Activated naive CD4-positive, alpha-beta T cell treated with Interleukin-2 at 50 U/mL for 16 hours (primary cell): ENCODE measurements around the gene DUS3L.

Experiments
- DNase-seq: peaks from one replicate; pipeline ENCODE4 v3.0.0-alpha.2; 2020

DUS3L gene

DNA sequence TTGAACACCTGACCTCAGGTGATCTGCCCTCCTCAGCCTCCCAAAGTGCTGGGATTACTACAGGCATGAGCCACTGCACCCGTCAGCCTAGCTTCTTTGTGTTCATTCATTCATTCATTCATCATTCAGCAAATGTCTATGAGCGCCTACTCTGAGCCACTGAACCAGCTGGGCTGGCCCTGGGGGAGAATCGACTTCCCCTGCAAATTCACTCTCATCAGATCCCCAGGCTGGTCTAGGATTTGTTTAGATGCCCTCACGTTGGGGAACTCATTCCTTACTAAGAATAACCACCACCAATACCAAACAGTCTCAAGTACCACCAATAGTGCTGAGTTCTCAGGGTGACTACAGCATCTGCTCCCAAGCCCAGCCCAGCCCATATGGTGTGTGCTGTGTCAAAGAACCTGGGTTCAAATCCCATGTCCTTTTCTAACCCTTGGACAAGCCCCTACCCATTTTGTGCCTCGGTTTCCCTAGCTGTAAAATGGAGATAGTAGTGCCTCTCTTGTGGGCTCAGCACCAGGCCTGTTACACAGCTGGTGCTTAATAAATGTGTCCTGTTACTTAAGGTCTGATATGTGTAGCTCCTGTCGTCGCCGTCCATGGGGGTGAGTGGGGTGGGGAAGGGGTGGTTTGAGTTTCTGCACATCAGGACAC is 30.7 kb upstream of the DUS3L start:
- no peak for DNase-seq

- no peak for DNase-seq
Observed at GRCh38 chr19:5820785-5821184, 29.8 kb upstream of the DUS3L start.

GRCh38 chr19:5818594-5818993 is 27.6 kb upstream of the DUS3L start:
- DNase-seq = no peak

DNA sequence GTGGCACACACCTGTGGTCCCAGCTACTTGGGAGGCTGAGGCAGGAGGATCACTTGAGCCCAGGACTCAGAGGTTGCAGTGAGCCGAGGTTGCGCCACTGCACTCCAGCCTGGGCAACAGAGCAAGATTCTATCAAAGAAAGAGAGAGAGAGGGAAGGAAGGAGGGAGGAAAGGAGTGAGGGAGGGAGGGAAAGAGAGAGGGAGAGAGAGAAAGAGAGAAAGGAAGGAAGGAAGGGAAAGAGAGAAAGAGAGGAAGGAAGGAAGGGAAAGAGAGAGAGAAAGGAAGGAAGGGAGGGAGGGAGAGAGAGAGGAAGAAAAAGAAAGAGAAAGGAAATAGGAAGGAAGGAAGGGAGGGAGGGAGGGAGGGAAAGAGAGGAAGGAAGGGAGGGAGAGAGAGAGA is 26.3 kb upstream of the DUS3L start:
- DNase-seq = no peak

- no peak for DNase-seq
Observed at GRCh38 chr19:5814852-5815246, 23.9 kb upstream of the DUS3L start.

DNA sequence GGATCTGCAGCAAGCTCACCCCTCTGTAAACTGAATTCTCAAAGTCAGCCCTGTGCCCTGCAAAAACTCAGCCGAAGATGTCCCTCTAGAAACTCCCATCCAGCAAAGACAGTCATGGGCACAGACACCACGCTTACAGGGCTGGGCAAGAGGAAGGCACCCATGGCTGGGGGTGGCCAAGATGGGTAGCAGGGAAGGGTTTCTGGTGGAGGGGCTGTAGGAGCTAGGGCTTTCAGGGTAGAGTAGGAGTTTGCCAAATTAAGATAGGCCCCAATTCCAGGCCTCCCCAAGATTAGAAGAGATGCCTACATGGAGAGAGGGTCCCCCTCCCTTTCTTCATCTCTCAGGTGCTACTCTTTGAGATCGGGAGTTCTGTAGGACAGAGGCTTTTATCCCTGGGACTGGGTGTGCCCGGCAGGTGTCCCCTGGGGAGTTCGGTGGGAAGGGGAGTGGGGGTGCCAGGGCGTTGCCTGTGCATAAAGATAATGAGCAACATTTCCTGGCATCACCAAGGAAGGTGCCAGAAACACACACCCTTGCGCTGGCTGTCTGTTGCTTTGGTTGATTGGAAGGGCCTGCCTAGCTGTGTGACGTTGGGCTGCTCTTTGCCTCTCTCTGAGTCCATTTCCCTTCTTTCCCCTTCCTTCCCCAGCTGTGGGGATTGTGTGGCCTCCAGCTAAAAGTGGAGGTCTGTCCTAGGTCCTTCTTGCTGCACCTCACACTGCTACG is 23.3 kb upstream of the DUS3L start:
- no peak for DNase-seq

GRCh38 chr19:5811117-5811516 is 20.2 kb upstream of the DUS3L start:
- DNase-seq = no peak

DNA sequence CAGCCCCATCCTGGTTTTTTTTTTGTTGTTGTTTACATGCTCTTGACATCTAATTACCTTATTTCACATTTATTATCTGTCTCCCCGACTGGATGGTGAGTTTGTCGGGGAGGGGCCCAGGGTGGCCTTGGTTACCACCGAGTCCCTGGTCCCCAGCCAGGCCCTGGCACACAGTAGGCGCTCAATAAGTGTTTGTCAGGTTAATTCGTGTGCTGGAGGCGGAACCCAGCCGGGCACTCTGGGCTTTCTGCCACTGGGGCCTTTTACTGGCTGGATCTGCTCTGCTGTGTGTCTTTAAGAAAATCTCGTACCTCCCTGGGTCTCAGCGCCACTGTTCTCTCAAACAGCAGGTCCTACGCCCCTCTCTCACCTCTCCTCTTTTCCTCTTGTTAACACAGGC is 18.5 kb upstream of the DUS3L start:
- no peak for DNase-seq

DNA sequence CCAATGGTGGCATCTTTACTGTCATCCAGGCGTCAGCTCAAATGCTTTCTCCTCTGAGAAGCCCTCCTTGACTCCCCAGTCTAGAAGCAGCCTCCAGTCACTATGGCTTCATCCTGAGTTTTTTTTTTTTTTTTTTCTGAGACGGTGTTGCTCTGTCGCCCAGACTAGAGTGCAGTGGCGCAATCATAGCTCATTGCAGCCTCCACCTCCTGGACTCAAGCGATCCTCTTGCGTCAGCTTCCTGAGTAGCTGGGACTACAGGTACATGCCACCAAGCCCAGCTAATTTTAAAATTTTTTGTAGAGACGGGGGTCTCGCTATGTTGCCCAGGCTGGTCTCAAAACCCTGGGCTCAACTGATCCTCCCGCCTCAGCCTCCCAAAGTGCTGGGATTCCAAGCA is 18.1 kb upstream of the DUS3L start:
- no peak for DNase-seq

- DNase-seq = no peak
Observed at GRCh38 chr19:5808120-5808816, 17.3 kb upstream of the DUS3L start.

DNA sequence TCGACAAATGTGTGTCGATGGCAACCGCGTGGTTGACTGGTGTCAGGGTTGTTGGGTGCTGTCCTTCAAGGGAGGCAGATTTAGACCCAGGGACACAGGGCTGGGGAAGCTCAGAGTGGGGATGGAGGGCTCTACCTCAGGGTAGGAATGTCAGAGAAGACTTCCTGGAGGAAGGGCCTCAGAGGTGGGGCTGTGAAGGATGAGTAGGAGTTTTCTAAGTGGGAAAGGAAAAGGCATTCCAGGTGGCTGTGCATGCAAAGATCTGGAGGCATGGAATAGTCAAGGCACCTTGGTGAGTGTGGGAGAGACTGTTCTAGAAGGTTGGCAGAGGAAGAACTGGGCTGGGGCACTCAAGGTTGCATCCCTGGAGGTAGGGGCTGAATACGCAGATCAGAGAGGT is 15.9 kb upstream of the DUS3L start:
- no peak for DNase-seq

DNA sequence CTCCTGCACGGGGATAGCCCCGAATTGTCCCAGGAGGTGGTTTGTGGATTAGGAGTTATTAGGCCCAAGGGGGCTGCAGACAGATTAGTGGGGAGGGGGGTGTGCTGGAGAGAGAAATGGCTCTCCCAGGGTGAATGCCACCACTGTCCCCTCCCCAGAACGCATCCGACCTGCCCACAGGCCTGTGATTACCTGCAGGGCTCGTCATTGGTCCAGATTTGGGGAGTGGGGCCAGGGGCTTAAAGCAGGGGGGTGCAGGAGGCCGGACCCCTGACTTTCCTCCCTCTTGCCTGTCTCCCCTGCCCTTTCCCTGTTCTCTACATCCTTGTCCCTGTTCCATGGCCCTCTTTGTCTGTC is 15.1 kb upstream of the DUS3L start:
- no peak for DNase-seq

DNA sequence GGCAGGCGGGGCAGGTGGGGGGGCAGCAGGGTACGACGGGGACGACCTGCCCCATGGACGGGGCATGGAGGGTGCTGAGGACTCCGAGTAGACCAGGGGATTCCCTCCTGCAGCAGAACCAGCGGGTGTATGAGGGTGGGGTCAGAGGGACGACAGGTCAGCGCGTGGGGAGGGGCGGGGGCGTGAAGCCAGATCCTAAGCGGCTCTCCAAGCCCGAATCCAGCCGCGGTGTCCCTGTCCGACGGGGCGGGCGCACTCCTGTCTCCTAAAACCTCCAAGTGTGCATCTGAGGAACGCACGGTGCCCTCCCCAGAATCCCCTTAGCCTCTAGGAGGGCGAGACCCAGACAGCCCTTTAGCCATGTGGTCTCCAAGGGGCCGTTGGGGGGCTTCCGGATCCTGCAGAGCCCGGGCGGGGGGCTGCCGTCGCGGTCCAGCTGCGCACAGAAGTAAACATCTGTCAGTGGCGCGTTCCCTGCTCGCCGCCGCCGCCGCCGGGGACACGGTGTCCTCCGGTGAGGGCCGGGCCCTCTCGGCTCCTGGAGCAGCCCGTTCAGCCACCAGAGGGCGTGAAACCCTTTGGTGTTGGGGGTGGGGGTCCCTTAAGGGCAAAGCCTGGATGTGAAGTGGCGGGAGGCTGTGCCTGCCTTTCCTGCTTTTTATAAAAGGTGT is 14.6 kb upstream of the DUS3L start:
- DNase-seq = peak; percentile 64

DNA sequence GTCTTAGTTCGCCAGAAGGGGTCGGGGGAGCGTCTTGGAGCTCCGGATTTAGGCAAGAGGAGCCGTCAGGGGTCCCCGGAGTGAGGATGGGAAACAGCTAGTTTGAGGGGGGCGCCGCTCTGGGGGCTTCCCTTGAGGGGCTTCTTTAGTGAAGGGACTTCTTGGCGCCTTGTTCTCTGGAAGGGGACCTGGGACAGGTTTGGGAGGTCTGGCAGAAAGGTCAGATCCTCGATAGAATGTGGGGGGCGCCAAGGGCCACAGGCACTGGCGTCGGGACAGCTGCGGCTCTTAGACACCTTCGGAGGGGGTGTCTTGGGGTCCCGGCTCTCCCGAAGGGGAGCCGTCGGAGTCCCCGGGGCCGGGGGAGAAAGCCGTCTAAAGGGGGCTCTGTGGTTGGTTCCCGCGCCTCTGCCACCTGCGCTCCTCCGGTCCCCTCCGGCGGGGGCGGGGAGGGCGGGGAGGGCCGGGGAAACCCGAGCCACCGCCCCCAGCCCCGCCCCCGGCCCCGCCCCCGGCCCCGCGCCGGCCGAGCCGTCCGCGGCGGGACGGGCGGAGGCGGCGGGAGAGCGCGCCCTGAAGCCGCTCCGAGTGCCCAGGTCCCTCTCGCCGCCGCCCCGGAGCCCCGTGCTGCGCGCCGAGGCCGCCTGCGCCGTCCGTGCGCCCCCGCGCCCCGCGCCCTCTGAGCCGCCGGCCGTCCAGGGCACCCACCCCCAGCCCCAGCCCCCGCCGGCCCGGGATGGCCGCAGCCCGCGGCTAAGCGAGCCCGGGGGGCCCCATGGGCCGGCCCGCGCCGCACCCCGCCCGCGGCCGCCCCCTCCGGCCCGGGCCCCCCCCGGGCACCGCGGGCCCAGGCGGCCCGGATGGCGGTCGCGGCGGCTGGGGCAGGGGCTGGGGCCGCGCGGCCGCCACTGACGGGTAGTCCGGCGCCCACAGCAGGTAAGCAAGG is 13.8 kb upstream of the DUS3L start, which contains the start of gene NRTN:
NRTN (plus strand) TSS at position 552 of the 946 bp plus-strand sequence. CDS start 19,099 bp downstream, outside the sequence.
- peak; percentile 47 for DNase-seq

DNA sequence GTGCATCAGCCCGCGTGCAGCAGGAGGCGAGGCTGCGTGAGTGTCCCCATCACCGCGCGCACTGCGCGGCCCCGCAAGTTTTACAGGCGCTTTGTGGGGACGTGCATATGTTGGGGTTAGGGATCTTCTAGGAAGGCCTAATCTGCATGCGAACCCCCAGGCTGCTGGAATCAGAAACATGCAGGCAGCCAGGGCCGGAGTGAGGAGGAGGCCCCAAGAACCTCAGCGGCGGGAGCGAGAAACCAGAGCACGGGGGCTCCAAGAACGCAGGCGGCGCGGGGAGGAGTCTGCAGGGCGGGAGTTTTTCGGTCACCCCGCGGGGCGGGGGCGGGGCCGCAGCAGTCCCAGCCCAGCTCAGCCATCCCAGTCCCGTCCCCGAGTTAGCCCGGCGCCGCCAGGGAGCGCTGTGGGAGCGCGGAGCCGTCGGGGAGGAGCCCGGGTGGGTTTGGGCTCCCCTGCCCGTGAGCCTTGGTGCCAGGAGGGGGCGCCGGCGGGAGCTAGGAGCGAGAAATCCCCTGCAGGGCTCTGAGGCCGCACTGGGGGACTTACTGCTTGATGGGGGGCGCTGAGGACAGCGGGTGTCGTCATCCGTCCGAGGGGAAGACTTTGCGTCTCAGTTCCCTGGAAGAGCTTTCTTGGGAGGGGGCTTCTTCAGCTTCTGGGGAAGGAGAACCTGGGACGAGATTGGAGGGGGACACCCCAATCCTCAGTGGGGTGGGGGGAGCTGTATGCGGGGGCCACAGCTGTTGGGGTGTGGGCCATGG is 13.0 kb upstream of the DUS3L start:
- DNase-seq = peak; percentile 93

GRCh38 chr19:5803441-5803751 is 12.4 kb upstream of the DUS3L start:
- DNase-seq = no peak

DNA sequence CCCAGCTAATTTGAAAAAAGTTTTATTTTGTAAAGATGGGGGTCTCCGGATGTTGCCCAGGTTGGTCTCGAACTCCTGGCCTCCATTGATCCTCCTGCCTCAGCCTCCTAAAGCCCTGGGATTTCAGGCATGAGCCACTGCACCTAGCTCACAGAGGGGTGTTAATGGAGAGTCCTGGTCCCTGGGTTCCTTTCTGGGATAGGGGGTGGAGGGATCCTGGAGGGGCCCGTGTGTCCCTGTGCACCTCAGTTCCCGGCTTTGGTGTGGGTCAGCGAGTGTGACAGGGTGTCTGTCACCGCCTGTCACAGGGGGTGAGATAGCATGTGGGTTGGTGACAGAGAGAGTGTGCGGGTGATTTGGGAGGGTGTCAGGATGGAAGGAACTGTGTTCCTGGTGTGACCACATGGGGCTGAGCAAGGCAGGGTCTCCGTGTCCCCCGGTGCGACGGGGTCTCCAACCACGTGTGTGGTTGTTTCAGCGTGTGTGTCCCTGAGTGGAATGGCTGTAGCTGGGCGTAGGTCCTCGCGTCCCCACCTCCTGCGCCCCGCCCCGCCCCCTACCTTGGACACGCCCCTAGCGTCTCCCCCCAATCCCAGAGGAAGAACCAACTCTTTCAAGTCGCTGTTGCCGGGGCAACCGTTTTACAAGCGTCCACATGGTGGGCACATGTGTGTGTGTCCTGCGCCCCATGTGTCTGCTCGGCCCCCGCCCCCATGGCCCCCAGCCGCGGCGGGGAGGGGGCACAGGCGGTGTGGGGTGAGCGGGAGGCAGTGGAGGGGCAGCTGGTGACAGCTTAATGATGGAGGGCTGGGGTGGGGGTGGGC is 11.0 kb upstream of the DUS3L start:
- DNase-seq = no peak

GRCh38 chr19:5800361-5801270 is 9.7 kb upstream of the DUS3L start:
- DNase-seq = no peak
